Panc1 (cell line): ENCODE data around the gene FARS2. TPM values are rescaled to one million over a fixed set of nuclear protein-coding genes. Genes with fewer than 3 reads are reported as not detected.

ENCODE experiments used
- ATAC-seq: fragments of 200-7000 bp; cut with Tn5 transposase; 2 replicates; pipeline ENCODE4 v1.9.1; 2020; ENCODE audit warnings: mild to moderate bottlenecking, moderate library complexity
- BruUV-seq: library from RNA; stranded (reverse); fragments of 400-500 nt; replicated peaks from 2 replicates; lab custom pipeline; 2021; lab: Mats Ljungman, UMichigan
- CTCF ChIA-PET: fragments of 300-600 bp; sonication (Branson Sonifier 250); formaldehyde crosslinking; loops from one replicate; lab custom pipeline; 2022; ENCODE audit warnings: antibody characterized with exemption; lab: Charles Lee
- POLR2A ChIA-PET: fragments of 300-600 bp; sonication (Branson Sonifier 250); formaldehyde crosslinking; loops from one replicate; lab custom pipeline; 2022; ENCODE audit warnings: antibody characterized with exemption; lab: Charles Lee
- DNase-seq: peaks from one replicate; pipeline ENCODE4 v3.0.0-alpha.2; 2010; ENCODE audit warnings: low read depth, low spot score
- H3K27ac ChIP-seq: 2 replicates; pipeline ENCODE4 v1.5.1; 2011; ENCODE audit warnings: mild to moderate bottlenecking, low read length, inconsistent platforms
- H3K27me3 ChIP-seq: fragments of 200-500 bp; sonication (Bioruptor generic); 2 replicates; pipeline ENCODE4 v1.6.0; 2014; ENCODE audit warnings: low read length, inconsistent platforms; ENCODE audit not compliant: control insufficient read depth, insufficient read depth
- H3K36me3 ChIP-seq: fragments of 200-500 bp; sonication (Bioruptor generic); 2 replicates; pipeline ENCODE4 v1.5.1; 2014; ENCODE audit warnings: inconsistent platforms, mild to moderate bottlenecking, low read length, moderate library complexity; ENCODE audit not compliant: control insufficient read depth, insufficient read depth
- H3K4me1 ChIP-seq: 2 replicates; pipeline ENCODE4 v1.5.1; 2011; ENCODE audit warnings: inconsistent platforms, mild to moderate bottlenecking, low read length, moderate library complexity; ENCODE audit not compliant: control insufficient read depth, insufficient read depth
- H3K4me3 ChIP-seq, 2 experiments: 2 replicates each; pipeline ENCODE4 v1.5.1; 2011 to 2012; ENCODE audit warnings: low read depth in 2 of 2, low read length in 2 of 2, mild to moderate bottlenecking in 2 of 2, inconsistent platforms in 1 of 2, moderate library complexity in 1 of 2
- H3K9me3 ChIP-seq: fragments of 200-500 bp; sonication (Bioruptor generic); 2 replicates; pipeline ENCODE4 v1.5.1; 2014; ENCODE audit warnings: low read depth, mild to moderate bottlenecking, inconsistent platforms, low read length, moderate library complexity; ENCODE audit not compliant: control insufficient read depth, insufficient read depth
- POLR2AphosphoS5 ChIP-seq: IDR thresholded peaks from 2 replicates; pipeline ENCODE4 v1.6.1; 2012; ENCODE audit warnings: mild to moderate bottlenecking, low read depth, low read length, moderate library complexity
- SIN3A ChIP-seq: IDR thresholded peaks from 2 replicates; pipeline ENCODE4 v1.6.1; 2012; ENCODE audit warnings: low read depth, mild to moderate bottlenecking, low read length, moderate library complexity, borderline replicate concordance; ENCODE audit not compliant: insufficient read depth
- TCF7L2 ChIP-seq: IDR thresholded peaks from 2 replicates; pipeline ENCODE4 v1.6.1; 2011; ENCODE audit warnings: mild to moderate bottlenecking, low read depth, low read length, inconsistent platforms
- in situ Hi-C: cut with HindIII; loops from 2 replicates; pipeline ENCODE4 v1.10.0; 2016; ENCODE audit warnings: low sequenced_read_pairs, low pct_unique_long_range_greater_than_20kb
- intact Hi-C: fragments of 100-400 bp; cut with micrococcal nuclease; formaldehyde crosslinking; loops from one replicate; pipeline ENCODE4 v1.10.0; 2022; ENCODE audit not compliant: unreplicated experiment
- total RNA-seq: library from RNA; stranded (reverse); gene quantifications from one replicate; pipeline ENCODE4 v1.2.1, GENCODE V29; 2021; ENCODE audit not compliant: unreplicated experiment
- TF ChIP-seq, protein P1 (sequence below): fragments of 450-650 bp; IDR thresholded peaks from 2 replicates; pipeline ENCODE4 v1.5.1; 2017; ENCODE audit warnings: mild to moderate bottlenecking
- TF ChIP-seq, protein P2 (sequence below), 2 experiments: IDR thresholded peaks; 2 replicates each; pipeline ENCODE4 v1.6.1; 2011 to 2012; ENCODE audit warnings: low read depth in 2 of 2, control low read depth in 1 of 2, low read length in 1 of 2, mild to moderate bottlenecking in 1 of 2, moderate library complexity in 1 of 2; ENCODE audit not compliant: insufficient read depth in 1 of 2

FARS2 gene
- total RNA-seq, 1 experiment from 2014 or later, result 12.8 TPM

DNA sequence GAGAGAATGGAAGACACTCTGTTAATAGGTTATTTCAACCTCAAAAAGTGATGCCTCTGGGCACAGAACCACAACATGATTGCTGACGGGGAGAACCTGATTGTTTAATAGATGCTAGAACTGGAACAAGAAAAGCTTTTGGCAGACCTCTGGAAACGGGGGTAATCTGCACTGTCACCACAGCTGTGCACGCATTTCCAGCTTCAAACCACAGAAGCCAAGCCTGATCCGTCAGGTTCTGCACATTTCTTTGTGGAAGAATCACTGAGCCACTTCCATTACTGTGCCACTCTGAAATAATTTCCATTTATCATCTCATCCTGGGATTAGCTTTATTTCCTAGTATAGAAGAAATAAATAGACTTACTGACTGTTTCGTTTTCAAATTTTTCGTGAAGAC is 309.3 kb downstream of the FARS2 start:
- Histone ChIP-seq H3K4me3 (no peak overlapping the region), H3K9me3 (no peaks in the 10 kb centered on the region), H3K36me3 (no peaks in the 10 kb centered on the region), H3K27me3 (no peaks in the 10 kb centered on the region), H3K27ac (no peak overlapping the region), H3K4me1 (no peaks in the 10 kb centered on the region)
- in situ Hi-C loops, result no loop called here
- intact Hi-C loops, result no loop called here
- ATAC-seq, result no peak
- no TSS peak for BruUV-seq
- no peak for DNase-seq
- TF ChIP-seq, protein P1, sequence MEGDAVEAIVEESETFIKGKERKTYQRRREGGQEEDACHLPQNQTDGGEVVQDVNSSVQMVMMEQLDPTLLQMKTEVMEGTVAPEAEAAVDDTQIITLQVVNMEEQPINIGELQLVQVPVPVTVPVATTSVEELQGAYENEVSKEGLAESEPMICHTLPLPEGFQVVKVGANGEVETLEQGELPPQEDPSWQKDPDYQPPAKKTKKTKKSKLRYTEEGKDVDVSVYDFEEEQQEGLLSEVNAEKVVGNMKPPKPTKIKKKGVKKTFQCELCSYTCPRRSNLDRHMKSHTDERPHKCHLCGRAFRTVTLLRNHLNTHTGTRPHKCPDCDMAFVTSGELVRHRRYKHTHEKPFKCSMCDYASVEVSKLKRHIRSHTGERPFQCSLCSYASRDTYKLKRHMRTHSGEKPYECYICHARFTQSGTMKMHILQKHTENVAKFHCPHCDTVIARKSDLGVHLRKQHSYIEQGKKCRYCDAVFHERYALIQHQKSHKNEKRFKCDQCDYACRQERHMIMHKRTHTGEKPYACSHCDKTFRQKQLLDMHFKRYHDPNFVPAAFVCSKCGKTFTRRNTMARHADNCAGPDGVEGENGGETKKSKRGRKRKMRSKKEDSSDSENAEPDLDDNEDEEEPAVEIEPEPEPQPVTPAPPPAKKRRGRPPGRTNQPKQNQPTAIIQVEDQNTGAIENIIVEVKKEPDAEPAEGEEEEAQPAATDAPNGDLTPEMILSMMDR, result no peak
- TF ChIP-seq TCF7L2 (no peak), POLR2AphosphoS5 (no peak), SIN3A (no peak)
- TF ChIP-seq, protein P2, sequence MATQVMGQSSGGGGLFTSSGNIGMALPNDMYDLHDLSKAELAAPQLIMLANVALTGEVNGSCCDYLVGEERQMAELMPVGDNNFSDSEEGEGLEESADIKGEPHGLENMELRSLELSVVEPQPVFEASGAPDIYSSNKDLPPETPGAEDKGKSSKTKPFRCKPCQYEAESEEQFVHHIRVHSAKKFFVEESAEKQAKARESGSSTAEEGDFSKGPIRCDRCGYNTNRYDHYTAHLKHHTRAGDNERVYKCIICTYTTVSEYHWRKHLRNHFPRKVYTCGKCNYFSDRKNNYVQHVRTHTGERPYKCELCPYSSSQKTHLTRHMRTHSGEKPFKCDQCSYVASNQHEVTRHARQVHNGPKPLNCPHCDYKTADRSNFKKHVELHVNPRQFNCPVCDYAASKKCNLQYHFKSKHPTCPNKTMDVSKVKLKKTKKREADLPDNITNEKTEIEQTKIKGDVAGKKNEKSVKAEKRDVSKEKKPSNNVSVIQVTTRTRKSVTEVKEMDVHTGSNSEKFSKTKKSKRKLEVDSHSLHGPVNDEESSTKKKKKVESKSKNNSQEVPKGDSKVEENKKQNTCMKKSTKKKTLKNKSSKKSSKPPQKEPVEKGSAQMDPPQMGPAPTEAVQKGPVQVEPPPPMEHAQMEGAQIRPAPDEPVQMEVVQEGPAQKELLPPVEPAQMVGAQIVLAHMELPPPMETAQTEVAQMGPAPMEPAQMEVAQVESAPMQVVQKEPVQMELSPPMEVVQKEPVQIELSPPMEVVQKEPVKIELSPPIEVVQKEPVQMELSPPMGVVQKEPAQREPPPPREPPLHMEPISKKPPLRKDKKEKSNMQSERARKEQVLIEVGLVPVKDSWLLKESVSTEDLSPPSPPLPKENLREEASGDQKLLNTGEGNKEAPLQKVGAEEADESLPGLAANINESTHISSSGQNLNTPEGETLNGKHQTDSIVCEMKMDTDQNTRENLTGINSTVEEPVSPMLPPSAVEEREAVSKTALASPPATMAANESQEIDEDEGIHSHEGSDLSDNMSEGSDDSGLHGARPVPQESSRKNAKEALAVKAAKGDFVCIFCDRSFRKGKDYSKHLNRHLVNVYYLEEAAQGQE (IDR thresholded peaks at IDR 0.05; ENCODE audit: insufficient read depth in 1 of 2, low read depth in 2 of 2, low read length in 1 of 2), result no peak
- POLR2A ChIA-PET, result no interaction called here
- CTCF ChIA-PET, result no interaction called here

DNA sequence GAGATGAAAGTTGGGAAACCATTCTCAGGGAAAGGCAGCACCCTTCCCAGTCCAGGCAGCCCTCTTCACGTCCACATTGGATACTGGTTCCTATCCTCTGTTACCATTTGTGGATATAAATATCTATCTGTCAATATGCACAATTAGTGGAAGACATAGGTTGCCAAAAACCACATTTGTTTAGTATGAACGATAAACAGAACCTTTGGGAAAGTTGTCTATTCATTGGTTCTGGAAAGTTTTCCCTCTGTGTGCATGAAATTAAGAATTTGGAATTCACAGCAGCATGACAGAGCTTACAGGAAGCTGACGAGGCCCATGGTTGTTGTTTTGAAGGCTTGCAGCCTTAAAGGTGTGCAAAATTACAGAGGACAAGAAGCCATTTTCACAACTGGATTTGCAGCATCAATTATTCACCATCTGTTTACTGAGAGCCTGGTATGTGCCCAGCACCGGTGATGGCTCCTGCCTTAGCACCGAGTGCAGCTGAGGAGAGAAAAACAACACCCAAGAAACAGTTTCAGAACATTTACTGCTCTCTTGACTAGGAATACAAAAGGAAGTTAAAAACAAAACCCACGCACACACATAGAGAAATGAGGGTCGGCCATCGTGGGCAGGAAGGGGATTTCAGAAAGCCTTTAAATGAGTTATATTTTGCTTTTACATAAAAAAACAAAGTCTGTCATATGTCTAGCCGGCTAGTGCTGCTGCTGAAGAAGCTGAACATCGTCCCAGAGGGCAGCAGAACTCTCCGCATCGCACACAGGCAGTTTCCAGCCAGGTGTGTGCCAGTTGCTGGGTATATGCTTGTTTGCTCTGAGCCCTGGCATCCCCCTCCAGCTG is 319.6 kb downstream of the FARS2 start:
- no TSS peak for BruUV-seq
- Histone ChIP-seq H3K36me3 (no peaks in the 10 kb centered on the region), H3K4me3 (no peak overlapping the region), H3K4me1 (no peaks in the 10 kb centered on the region), H3K27me3 (no peaks in the 10 kb centered on the region), H3K9me3 (no peaks in the 10 kb centered on the region), H3K27ac (no peak overlapping the region)
- TF ChIP-seq, protein P2 (IDR thresholded peaks at IDR 0.05; ENCODE audit: insufficient read depth in 1 of 2, low read depth in 2 of 2, low read length in 1 of 2), result no peak
- no peak for TF ChIP-seq SIN3A
- TF ChIP-seq, protein P1, result no peak
- TF ChIP-seq TCF7L2, result no peak
- TF ChIP-seq POLR2AphosphoS5, result no peak
- intact Hi-C loops, result no loop called here
- CTCF ChIA-PET, result no interaction called here
- no peak for ATAC-seq
- DNase-seq, result no peak
- POLR2A ChIA-PET, result no interaction called here
- in situ Hi-C loops, result no loop called here
